B cell (primary cell): ENCODE results near the gene ZDHHC19. TPM values are rescaled to one million over a fixed set of nuclear protein-coding genes. Genes with fewer than 3 reads are reported as not detected.

Experiments used
- ATAC-seq: fragments of 200-7000 bp; cut with Tn5 transposase; one replicate; pipeline ENCODE4 v1.10.0; 2021; ENCODE audit warnings: low read depth, mild to moderate bottlenecking, moderate number of reproducible peaks, moderate library complexity
- CTCF ChIA-PET: fragments of 350-600 bp; sonication (Branson Sonifier 250); formaldehyde crosslinking; loops from one replicate; lab custom pipeline; 2021; ENCODE audit warnings: antibody characterized with exemption, inconsistent platforms; lab: Charles Lee
- POLR2A ChIA-PET: fragments of 350-600 bp; sonication (Branson Sonifier 250); formaldehyde crosslinking; loops from one replicate; lab custom pipeline; 2021; ENCODE audit warnings: antibody characterized with exemption; lab: Charles Lee
- DNase-seq: peaks from one replicate; pipeline ENCODE4 v3.0.0; 2013
- H2AFZ ChIP-seq: 2 replicates; pipeline ENCODE4 v1.6.1; 2012; ENCODE audit warnings: mild to moderate bottlenecking, low read depth, low read length; ENCODE audit not compliant: insufficient read depth, poor library complexity, severe bottlenecking
- H3K27ac ChIP-seq, 2 donors: 1 replicate in 1 of 2; 2 replicates in 1 of 2; pipeline ENCODE4 v1.5.1; 2012 to 2013; ENCODE audit warnings: low read length in 2 of 2, mild to moderate bottlenecking in 2 of 2, moderate library complexity in 1 of 2
- H3K27me3 ChIP-seq, 4 experiments: fragments of 200-600 bp in 1 of 4; sonication (generic) in 1 of 4; replicated peaks in 1 of 4; 1 replicate in 2 of 4; 2 replicates in 2 of 4; pipeline versions ENCODE4 v1.6.1 to v1.7.0; 2013 to 2016; ENCODE audit warnings: low read length in 3 of 4, mild to moderate bottlenecking in 2 of 4, mixed read lengths in 1 of 4, moderate library complexity in 1 of 4; ENCODE audit not compliant: insufficient read depth in 4 of 4, control insufficient read depth in 3 of 4; ENCODE audit errors: control extremely low read depth in 1 of 4
- H3K36me3 ChIP-seq, 2 experiments: replicated peaks in 1 of 2; 1 replicate in 1 of 2; 2 replicates in 1 of 2; pipeline versions ENCODE4 v1.6.1 to v1.7.1; 2013; ENCODE audit warnings: low read length in 1 of 2; ENCODE audit not compliant: insufficient read depth in 2 of 2, control insufficient read depth in 1 of 2; ENCODE audit errors: control extremely low read depth in 1 of 2, extremely low read depth in 1 of 2
- H3K4me1 ChIP-seq, 2 donors: fragments of 200-600 bp in 1 of 2; sonication (generic) in 1 of 2; 1 replicate in 1 of 2; 2 replicates in 1 of 2; pipeline versions ENCODE4 v1.5.1 to v1.6.1; 2013 to 2017; ENCODE audit warnings: low read length in 2 of 2; ENCODE audit not compliant: control insufficient read depth in 2 of 2, insufficient read depth in 2 of 2
- H3K4me2 ChIP-seq: replicated peaks from 2 replicates; pipeline ENCODE3; 2012; ENCODE audit warnings: mild to moderate bottlenecking, low read depth, low read length; ENCODE audit not compliant: poor library complexity, severe bottlenecking
- H3K4me3 ChIP-seq, 5 experiments: fragments of 200-600 bp in 1 of 5; sonication (generic) in 1 of 5; 1 replicate in 3 of 5; 2 replicates in 2 of 5; pipeline versions ENCODE4 v1.5.1 to v1.7.0; 2011 to 2016; ENCODE audit warnings: low read length in 4 of 5, mild to moderate bottlenecking in 4 of 5, low read depth in 2 of 5, control low read depth in 1 of 5, moderate library complexity in 1 of 5; ENCODE audit not compliant: insufficient read depth in 1 of 5; ENCODE audit errors: control extremely low read depth in 1 of 5, extremely low read depth in 1 of 5
- H3K79me2 ChIP-seq: fragments of 200-600 bp; sonication (generic); one replicate; pipeline ENCODE4 v1.6.0; 2016; ENCODE audit warnings: low read length; ENCODE audit not compliant: control insufficient read depth, insufficient read depth
- H3K9ac ChIP-seq: fragments of 200-600 bp; sonication (generic); 2 replicates; pipeline ENCODE4 v1.6.1; 2017; ENCODE audit warnings: mild to moderate bottlenecking, low read length, moderate library complexity
- H3K9me3 ChIP-seq, 3 donors: one replicate each; pipeline versions ENCODE4 v1.6.1 to v1.7.1; 2013; ENCODE audit warnings: low read length in 2 of 3; ENCODE audit not compliant: control insufficient read depth in 2 of 3, insufficient read depth in 1 of 3; ENCODE audit errors: control extremely low read depth in 1 of 3
- H4K20me1 ChIP-seq: 2 replicates; pipeline ENCODE4 v1.6.0; 2012; ENCODE audit warnings: mild to moderate bottlenecking, low read length; ENCODE audit not compliant: insufficient read depth, control insufficient read depth, poor library complexity, severe bottlenecking
- H3K27ac Mint-ChIP-seq: one replicate; pipeline ENCODE4 v1.8.0; 2021; ENCODE audit warnings: mixed read lengths
- H3K27me3 Mint-ChIP-seq: one replicate; pipeline ENCODE4 v1.8.0; 2021; ENCODE audit warnings: mixed read lengths
- H3K4me1 Mint-ChIP-seq: one replicate; pipeline ENCODE4 v1.8.0; 2021; ENCODE audit warnings: mixed read lengths
- H3K4me3 Mint-ChIP-seq: one replicate; pipeline ENCODE4 v1.8.0; 2021; ENCODE audit warnings: mixed read lengths
- H3K9me3 Mint-ChIP-seq: one replicate; pipeline ENCODE4 v1.8.0; 2022; ENCODE audit warnings: mixed read lengths; ENCODE audit not compliant: insufficient read depth
- CTCF ChIP-seq: fragments of 200-600 bp; IDR thresholded peaks from one replicate; pipeline ENCODE4 v1.8.0; 2022; ENCODE audit warnings: antibody characterized with exemption, mild to moderate bottlenecking
- EZH2 ChIP-seq: IDR thresholded peaks from 2 replicates; pipeline ENCODE4 v1.6.1; 2012; ENCODE audit warnings: borderline replicate concordance, low read depth, mild to moderate bottlenecking, moderate library complexity, low read length; ENCODE audit not compliant: insufficient read depth, poor library complexity, severe bottlenecking
- WGBS: methylation state at CpG from one replicate; pipeline ENCODE4 v1.1.5; 2013; ENCODE audit warnings: missing lambda C conversion rate; ENCODE audit not compliant: insufficient coverage; 5-methylcytosine and 5-hydroxymethylcytosine counted together
- intact Hi-C: fragments of 100-400 bp; cut with micrococcal nuclease; formaldehyde crosslinking; loops from one replicate; pipeline ENCODE4 v1.10.0; 2022
- polyA plus RNA-seq: library from polyadenylated mRNA; depleted of rRNA; stranded (reverse); fragments of >200 nt; gene quantifications from 2 replicates; pipeline ENCODE4 v1.2.3, GENCODE V29; 2012
- total RNA-seq, 2 donors: library from RNA; stranded (reverse); fragments of 120-200 nt in 1 of 2; gene quantifications; 1 replicate in 1 of 2; 2 replicates in 1 of 2; pipeline versions ENCODE4 v1.2.3 to v1.2.4, GENCODE V29; 2013 to 2022

Gene ZDHHC19
- total and polyA plus RNA-seq, 2 donors (not counting 1 experiment from before 2014, with no cell fraction given): 0.91 to 6.0 TPM

- Histone ChIP-seq H3K4me2 (no peak overlapping the region), H3K4me1 (peaks cover 20 to 33% of the 10 kb centered on the region in 2 donors), H3K9ac (no peak overlapping the region), H3K27me3 (no peaks in the 10 kb centered on the region), H3K9me3 (no peaks in the 10 kb centered on the region), H2AFZ (no peak overlapping the region), H4K20me1 (no peaks in the 10 kb centered on the region), H3K79me2 (no peaks in the 10 kb centered on the region), H3K4me3 (no peak overlapping the region), H3K27ac (no peak overlapping the region), H3K36me3 (no peaks in the 10 kb centered on the region)
- Mint-ChIP-seq H3K27me3 (no peaks in the 10 kb centered on the region), H3K9me3 (no peaks in the 10 kb centered on the region), H3K27ac (peak overlapping the region; percentile 32), H3K4me1 (peaks cover 24% of the 10 kb centered on the region), H3K4me3 (no peak overlapping the region)
- intact Hi-C loops: no loop called here
- ChIA-PET CTCF (no interaction called here), POLR2A (no interaction called here)
- no peak for DNase-seq
- TF ChIP-seq CTCF (no peak), EZH2 (no peak)
- 89% methylated on average over 13 of the region's 16 CpGs for WGBS
- no peak for ATAC-seq
Measured at GRCh38 chr3:196177567-196177966, 33.6 kb downstream of the ZDHHC19 start.

GRCh38 chr3:196175722-196176121 is 35.5 kb downstream of the ZDHHC19 start:
- Histone ChIP-seq H3K4me1 (peaks cover 16 to 27% of the 10 kb centered on the region in 2 donors), H3K79me2 (no peaks in the 10 kb centered on the region), H3K27me3 (no peaks in the 10 kb centered on the region), H2AFZ (no peak overlapping the region), H3K27ac (no peak overlapping the region), H3K9me3 (peaks cover 0 to 5% (median 0%) of the 10 kb centered on the region in 3 donors), H3K4me2 (no peak overlapping the region), H4K20me1 (no peaks in the 10 kb centered on the region), H3K36me3 (no peaks in the 10 kb centered on the region), H3K9ac (no peak overlapping the region), H3K4me3 (no peak overlapping the region)
- ChIA-PET CTCF (interaction anchor here (0.6 kb wide), 1 partner anchor 290 kb away, joined by 3 read pairs; no protein-coding TSS in a partner anchor), POLR2A (no interaction called here)
- Mint-ChIP-seq H3K4me1 (peaks cover 23% of the 10 kb centered on the region), H3K27me3 (no peaks in the 10 kb centered on the region), H3K9me3 (peaks cover 3% of the 10 kb centered on the region), H3K4me3 (no peak overlapping the region), H3K27ac (no peak overlapping the region)
- TF ChIP-seq EZH2 (no peak), CTCF (no peak)
- WGBS: 94% methylated on average over 7 of the region's 9 CpGs
- intact Hi-C loops: no loop called here
- no peak for DNase-seq
- ATAC-seq: no peak
